GM18907 (cell line): ENCODE measurements around the gene HAGH.
A peak's percentile ranks its signal among the peaks of the same experiment; 100 is the strongest.

ENCODE experiments used
- ATAC-seq: cut with Tn5 transposase; IDR thresholded peaks from one replicate; pipeline ENCODE4 v1.9.1; 2021; ENCODE audit warnings: mild to moderate bottlenecking, moderate library complexity; ENCODE audit not compliant: unreplicated experiment

The HAGH gene

GRCh38 chr16:1832838-1833454 lies 6.3 kb upstream of the HAGH start:
- ATAC-seq = no peak

- no peak for ATAC-seq
Observed at GRCh38 chr16:1831186-1832075, 4.8 kb upstream of the HAGH start.

GRCh38 chr16:1830213-1830612 lies 3.6 kb upstream of the HAGH start:
- no peak for ATAC-seq

GRCh38 chr16:1828645-1829410 lies 2.2 kb upstream of the HAGH start:
- no peak for ATAC-seq

- ATAC-seq = peak; percentile 40
Observed at GRCh38 chr16:1825864-1826690, 548 bp downstream of the HAGH start.

GRCh38 chr16:1825381-1825863 lies 1.2 kb downstream of the HAGH start:
- ATAC-seq = no peak

GRCh38 chr16:1823821-1824220 lies 2.8 kb downstream of the HAGH start:
- ATAC-seq = no peak

GRCh38 chr16:1822801-1823200 lies 3.8 kb downstream of the HAGH start:
- no peak for ATAC-seq

GRCh38 chr16:1821861-1822611 lies 4.6 kb downstream of the HAGH start:
- no peak for ATAC-seq

GRCh38 chr16:1820946-1821290 lies 5.7 kb downstream of the HAGH start:
- ATAC-seq = no peak

- no peak for ATAC-seq
Observed at GRCh38 chr16:1820096-1820945, 6.3 kb downstream of the HAGH start.

- no peak for ATAC-seq
Observed at GRCh38 chr16:1819611-1820010, 7.0 kb downstream of the HAGH start.

- ATAC-seq = no peak
Observed at GRCh38 chr16:1818873-1819525, 7.6 kb downstream of the HAGH start.

- no peak for ATAC-seq
Observed at GRCh38 chr16:1818204-1818872, 8.3 kb downstream of the HAGH start.

GRCh38 chr16:1817716-1818115 lies 8.9 kb downstream of the HAGH start:
- no peak for ATAC-seq

- ATAC-seq = no peak
Observed at GRCh38 chr16:1817276-1817589, 9.4 kb downstream of the HAGH start.

- ATAC-seq = no peak
Observed at GRCh38 chr16:1816396-1817275, 10.0 kb downstream of the HAGH start.
